Mucosa of descending colon (tissue), 3 donors: ENCODE results near the gene ZNF148. TPM values are rescaled to one million over a fixed set of nuclear protein-coding genes. Genes with fewer than 3 reads are reported as not detected.

ENCODE experiments used
- ATAC-seq: fragments of 200-7000 bp; cut with Tn5 transposase; one replicate; pipeline ENCODE4 v1.9.1; 2020; ENCODE audit warnings: mild to moderate bottlenecking, moderate library complexity
- DNase-seq, 3 donors: peaks; one replicate each; pipeline ENCODE4 v3.0.0-alpha.2; 2020
- H3K36me3 ChIP-seq: fragments of 200-600 bp; one replicate; pipeline ENCODE4 v1.8.0; 2021; ENCODE audit warnings: low read depth, mild to moderate bottlenecking
- H3K4me1 ChIP-seq: fragments of 200-600 bp; one replicate; pipeline ENCODE4 v1.8.0; 2021; ENCODE audit warnings: low read depth, mild to moderate bottlenecking
- H3K4me3 ChIP-seq: fragments of 200-600 bp; one replicate; pipeline ENCODE4 v1.8.0; 2021; ENCODE audit warnings: mild to moderate bottlenecking
- H3K9me3 ChIP-seq: fragments of 200-600 bp; one replicate; pipeline ENCODE4 v1.8.0; 2021; ENCODE audit warnings: mild to moderate bottlenecking
- intact Hi-C, 2 donors: fragments of 100-400 bp; cut with DNase I in 1 of 2; cut with micrococcal nuclease in 1 of 2; formaldehyde crosslinking; loops; one replicate each; pipeline versions ENCODE4 v1.11.0 to v1.11.1; 2022; cut with DNase I, micrococcal nuclease
- total RNA-seq, 3 donors: library from RNA; stranded (reverse); fragmentation: NEBNext Ultra II Directional in 2 of 3; extraction: Animal tissue kit (Norgen Biotek cat#: 25700) in 2 of 3; gene quantifications; one replicate each; pipeline versions ENCODE4 v1.2.1 to v1.2.4, GENCODE V29; 2021 to 2023
- TF ChIP-seq, protein P1 (sequence below): fragments of 200-600 bp; IDR thresholded peaks from one replicate; pipeline ENCODE4 v1.8.0; 2022; ENCODE audit warnings: antibody characterized with exemption, mild to moderate bottlenecking
- donor health status: DM: no; HTN: no; CAD: no; lungs with moderate emphysema.
- donor health status: DM: no; HTN: no; CAD: no.
- donor health status: DM: no; HTN: yes; CAD: no.

The ZNF148 gene
- total RNA-seq, 3 donors from 2014 or later: 39.8 to 79.5 (median 42.6) TPM

DNA sequence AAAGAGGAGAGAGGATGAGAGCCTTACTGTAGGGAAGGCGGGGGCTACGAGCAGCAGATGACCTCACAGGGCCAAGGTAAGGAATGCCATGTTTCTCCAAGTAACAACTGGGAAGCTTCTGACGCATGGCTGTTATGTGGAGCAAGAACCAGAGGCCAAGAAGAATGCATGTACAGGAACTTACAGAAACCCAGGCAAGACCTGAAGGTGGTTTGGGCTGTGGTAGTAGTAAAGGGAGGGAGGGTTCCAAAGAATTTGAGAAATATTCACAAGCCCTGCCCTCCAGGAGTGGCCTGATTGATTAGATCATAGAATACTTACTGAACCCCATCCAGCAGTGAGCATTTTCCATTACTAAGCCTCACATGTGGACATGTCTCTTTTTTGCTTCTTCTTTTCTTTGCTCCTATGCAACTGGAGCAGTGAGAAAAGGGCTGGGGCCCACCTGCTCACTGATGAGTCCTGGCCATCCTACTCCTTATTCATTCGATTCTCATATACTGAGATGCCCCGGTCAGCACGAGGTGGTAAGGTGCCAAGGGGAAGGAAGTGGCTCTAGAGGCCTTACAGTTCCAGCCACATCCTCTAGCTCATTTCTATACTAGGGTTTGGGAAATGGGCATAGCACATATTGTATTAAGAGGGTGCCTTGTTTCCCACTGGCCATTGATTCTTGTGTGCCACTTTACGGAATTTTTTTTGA lies 154.2 kb downstream of the ZNF148 start:
- TF ChIP-seq, protein P1, sequence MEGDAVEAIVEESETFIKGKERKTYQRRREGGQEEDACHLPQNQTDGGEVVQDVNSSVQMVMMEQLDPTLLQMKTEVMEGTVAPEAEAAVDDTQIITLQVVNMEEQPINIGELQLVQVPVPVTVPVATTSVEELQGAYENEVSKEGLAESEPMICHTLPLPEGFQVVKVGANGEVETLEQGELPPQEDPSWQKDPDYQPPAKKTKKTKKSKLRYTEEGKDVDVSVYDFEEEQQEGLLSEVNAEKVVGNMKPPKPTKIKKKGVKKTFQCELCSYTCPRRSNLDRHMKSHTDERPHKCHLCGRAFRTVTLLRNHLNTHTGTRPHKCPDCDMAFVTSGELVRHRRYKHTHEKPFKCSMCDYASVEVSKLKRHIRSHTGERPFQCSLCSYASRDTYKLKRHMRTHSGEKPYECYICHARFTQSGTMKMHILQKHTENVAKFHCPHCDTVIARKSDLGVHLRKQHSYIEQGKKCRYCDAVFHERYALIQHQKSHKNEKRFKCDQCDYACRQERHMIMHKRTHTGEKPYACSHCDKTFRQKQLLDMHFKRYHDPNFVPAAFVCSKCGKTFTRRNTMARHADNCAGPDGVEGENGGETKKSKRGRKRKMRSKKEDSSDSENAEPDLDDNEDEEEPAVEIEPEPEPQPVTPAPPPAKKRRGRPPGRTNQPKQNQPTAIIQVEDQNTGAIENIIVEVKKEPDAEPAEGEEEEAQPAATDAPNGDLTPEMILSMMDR: no peak
- intact Hi-C loops: no loop called here
- Histone ChIP-seq H3K36me3 (no peaks in the 10 kb centered on the region), H3K4me1 (no peaks in the 10 kb centered on the region), H3K9me3 (no peaks in the 10 kb centered on the region), H3K4me3 (no peak overlapping the region)
- no peak for DNase-seq
- ATAC-seq: no peak

DNA sequence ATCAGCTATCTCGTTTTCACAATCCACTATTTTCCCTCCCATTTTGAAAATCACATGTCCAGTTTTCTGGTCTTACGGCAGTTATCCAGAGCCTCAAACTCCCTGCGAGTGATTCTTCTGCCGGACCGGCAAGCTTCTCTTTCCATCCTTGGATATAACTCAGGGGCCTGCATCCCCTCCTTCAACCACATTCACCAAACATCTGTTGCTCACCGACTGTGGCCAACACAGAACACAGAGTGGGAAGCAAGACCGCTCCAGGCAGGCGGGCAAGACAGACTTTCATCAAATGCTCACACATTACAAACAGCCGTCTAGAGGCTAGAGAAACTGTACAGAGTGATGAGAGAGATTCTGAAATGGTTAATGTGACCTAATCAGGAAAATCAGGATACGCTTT lies 154.9 kb downstream of the ZNF148 start:
- DNase-seq (no peak), ATAC-seq (no peak)

DNA sequence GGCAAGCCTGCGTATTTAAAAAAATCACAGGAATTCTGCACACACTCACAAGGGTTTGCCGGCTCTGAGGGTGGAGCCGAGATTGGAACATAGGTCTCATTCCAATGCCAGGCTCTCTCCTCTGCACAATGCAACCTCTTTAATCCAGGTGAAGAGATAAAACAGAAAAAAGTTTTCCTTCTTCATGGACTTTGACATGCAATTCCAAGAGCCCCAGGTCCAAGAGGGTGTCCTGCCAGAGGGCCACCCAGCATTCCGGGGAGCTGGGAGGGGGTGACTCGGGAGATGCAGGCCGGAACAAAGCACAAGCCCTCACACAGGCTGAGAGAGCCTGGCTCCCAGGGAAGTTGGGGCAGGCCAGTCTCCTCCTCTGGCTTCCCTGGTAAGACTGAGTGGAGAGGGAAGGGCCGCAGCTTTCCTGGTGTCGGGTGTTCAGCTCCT lies 155.8 kb downstream of the ZNF148 start:
- peak; percentile 83 for ATAC-seq

More for the DNA sequence above, 154.9 kb downstream of the ZNF148 start:
- Histone ChIP-seq H3K36me3 (no peaks in the 10 kb centered on the region), H3K9me3 (no peaks in the 10 kb centered on the region), H3K4me1 (no peaks in the 10 kb centered on the region), H3K4me3 (no peak overlapping the region)
- TF ChIP-seq, protein P1: no peak
- intact Hi-C loops: no loop called here

DNA sequence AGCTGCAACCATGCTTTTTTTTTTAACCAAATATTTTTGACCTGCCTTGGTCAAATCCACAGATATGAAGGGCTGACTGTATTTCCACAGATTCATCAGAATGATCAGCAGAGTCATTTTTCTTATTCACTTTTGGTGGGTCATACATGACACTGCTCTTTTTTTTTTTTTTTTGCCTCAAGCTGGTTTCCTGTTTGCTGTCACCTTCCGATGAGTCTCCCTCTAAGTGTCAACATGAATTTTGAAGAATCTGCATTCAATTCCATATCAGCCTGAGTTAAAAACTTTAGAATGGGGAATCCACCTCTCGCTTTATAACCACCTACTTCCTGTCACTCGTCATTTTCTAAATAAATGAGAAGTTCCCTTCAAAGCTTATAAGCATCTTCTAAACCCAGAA lies 160.4 kb downstream of the ZNF148 start:
- intact Hi-C loops: no loop called here
- H3K4me1 ChIP-seq: peaks cover 6% of the 10 kb centered on the region
- no peaks in the 10 kb centered on the region for H3K36me3 ChIP-seq
- no peak overlapping the region for H3K4me3 ChIP-seq
- TF ChIP-seq, protein P1: no peak
- no peaks in the 10 kb centered on the region for H3K9me3 ChIP-seq
- ATAC-seq: no peak
- DNase-seq: no peak

More for the DNA sequence above, 155.8 kb downstream of the ZNF148 start:
- no peak overlapping the region for H3K4me3 ChIP-seq
- no peaks in the 10 kb centered on the region for H3K36me3 ChIP-seq
- TF ChIP-seq, protein P1: no peak
- H3K9me3 ChIP-seq: no peaks in the 10 kb centered on the region
- no peaks in the 10 kb centered on the region for H3K4me1 ChIP-seq
- peak; percentile 37 to 53 (median 53) for DNase-seq
- intact Hi-C loops: no loop called here

DNA sequence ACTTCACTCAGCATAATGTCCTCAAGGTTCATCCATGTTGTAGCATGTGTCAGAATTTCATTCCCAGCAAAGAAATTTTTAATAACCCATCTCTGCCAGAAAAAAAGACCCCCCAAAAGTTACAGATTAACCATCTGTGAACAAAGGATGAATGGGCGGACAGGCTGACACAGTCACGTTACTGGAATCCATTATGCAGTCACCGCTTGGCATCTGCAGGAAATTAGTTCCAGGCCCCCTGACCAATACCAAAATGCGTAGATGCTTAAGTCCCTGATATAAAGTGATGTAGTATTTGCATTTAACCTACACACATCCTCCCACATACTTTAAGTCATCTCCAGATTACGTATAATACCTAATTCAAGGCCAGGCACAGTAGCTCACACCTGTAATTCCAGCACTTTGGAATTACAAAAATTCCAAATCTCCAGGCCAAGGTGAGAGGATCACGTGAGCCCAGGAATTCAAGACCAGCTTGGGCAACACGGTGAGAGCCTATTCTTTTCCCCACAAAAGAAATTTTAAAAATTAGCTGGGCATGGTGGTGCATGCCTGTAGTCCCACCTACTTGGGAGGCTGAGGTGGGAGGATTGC lies 161.1 kb downstream of the ZNF148 start:
- no peaks in the 10 kb centered on the region for H3K36me3 ChIP-seq
- peaks cover 6% of the 10 kb centered on the region for H3K4me1 ChIP-seq
- intact Hi-C loops: no loop called here
- ATAC-seq (no peak), DNase-seq (no peak)
- no peak overlapping the region for H3K4me3 ChIP-seq
- no peaks in the 10 kb centered on the region for H3K9me3 ChIP-seq
- TF ChIP-seq, protein P1: no peak
